Neural progenitor cell (in vitro differentiated cells): ENCODE data around the gene HBG2.

ENCODE experiments used
- EZH2 ChIP-seq: fragments of 200-600 bp; sonication (generic); IDR thresholded peaks from 2 replicates; pipeline ENCODE4 v1.6.1; 2017; ENCODE audit warnings: antibody characterized with exemption, mild to moderate bottlenecking, moderate library complexity
- TF ChIP-seq, protein P1 (sequence below): fragments of 200-600 bp; sonication (generic); IDR thresholded peaks from 2 replicates; pipeline ENCODE4 v1.5.1; 2017; ENCODE audit warnings: antibody characterized with exemption, mild to moderate bottlenecking

DNA sequence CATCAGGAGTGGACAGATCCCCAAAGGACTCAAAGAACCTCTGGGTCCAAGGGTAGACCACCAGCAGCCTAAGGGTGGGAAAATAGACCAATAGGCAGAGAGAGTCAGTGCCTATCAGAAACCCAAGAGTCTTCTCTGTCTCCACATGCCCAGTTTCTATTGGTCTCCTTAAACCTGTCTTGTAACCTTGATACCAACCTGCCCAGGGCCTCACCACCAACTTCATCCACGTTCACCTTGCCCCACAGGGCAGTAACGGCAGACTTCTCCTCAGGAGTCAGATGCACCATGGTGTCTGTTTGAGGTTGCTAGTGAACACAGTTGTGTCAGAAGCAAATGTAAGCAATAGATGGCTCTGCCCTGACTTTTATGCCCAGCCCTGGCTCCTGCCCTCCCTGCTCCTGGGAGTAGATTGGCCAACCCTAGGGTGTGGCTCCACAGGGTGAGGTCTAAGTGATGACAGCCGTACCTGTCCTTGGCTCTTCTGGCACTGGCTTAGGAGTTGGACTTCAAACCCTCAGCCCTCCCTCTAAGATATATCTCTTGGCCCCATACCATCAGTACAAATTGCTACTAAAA is 27.8 kb downstream of the HBG2 start, which contains the start of gene HBB:
- TF ChIP-seq, protein P1, sequence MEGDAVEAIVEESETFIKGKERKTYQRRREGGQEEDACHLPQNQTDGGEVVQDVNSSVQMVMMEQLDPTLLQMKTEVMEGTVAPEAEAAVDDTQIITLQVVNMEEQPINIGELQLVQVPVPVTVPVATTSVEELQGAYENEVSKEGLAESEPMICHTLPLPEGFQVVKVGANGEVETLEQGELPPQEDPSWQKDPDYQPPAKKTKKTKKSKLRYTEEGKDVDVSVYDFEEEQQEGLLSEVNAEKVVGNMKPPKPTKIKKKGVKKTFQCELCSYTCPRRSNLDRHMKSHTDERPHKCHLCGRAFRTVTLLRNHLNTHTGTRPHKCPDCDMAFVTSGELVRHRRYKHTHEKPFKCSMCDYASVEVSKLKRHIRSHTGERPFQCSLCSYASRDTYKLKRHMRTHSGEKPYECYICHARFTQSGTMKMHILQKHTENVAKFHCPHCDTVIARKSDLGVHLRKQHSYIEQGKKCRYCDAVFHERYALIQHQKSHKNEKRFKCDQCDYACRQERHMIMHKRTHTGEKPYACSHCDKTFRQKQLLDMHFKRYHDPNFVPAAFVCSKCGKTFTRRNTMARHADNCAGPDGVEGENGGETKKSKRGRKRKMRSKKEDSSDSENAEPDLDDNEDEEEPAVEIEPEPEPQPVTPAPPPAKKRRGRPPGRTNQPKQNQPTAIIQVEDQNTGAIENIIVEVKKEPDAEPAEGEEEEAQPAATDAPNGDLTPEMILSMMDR, result no peak
- no peak for TF ChIP-seq EZH2
